Common myeloid progenitor, CD34-positive (primary cell): ENCODE results near the gene MATK.

Experiments used
- CTCF ChIA-PET: fragments of 350-600 bp; sonication (Branson Sonifier 250); formaldehyde crosslinking; loops from one replicate; lab custom pipeline; 2021; ENCODE audit warnings: antibody characterized with exemption; lab: Charles Lee
- POLR2A ChIA-PET: fragments of 350-600 bp; sonication (Branson Sonifier 250); formaldehyde crosslinking; loops from one replicate; lab custom pipeline; 2021; ENCODE audit warnings: antibody characterized with exemption; lab: Charles Lee
- DNase-seq, 3 donors: peaks; one replicate each; pipeline versions ENCODE4 v3.0.0 to v3.0.0-alpha.2; 2013
- H3K27ac ChIP-seq, 2 experiments: 1 replicate in 1 of 2; 2 replicates in 1 of 2; pipeline ENCODE4 v1.7.0; 2013; ENCODE audit warnings: inconsistent platforms in 2 of 2, low read length in 2 of 2, mild to moderate bottlenecking in 2 of 2, low read depth in 1 of 2, moderate library complexity in 1 of 2; ENCODE audit not compliant: severe bottlenecking in 2 of 2, insufficient read depth in 1 of 2, poor library complexity in 1 of 2
- H3K27me3 ChIP-seq, 5 experiments: replicated peaks in 2 of 5; 1 replicate in 3 of 5; 2 replicates in 2 of 5; pipeline versions ENCODE4 v1.6.1 to v1.7.0; 2013; ENCODE audit warnings: low read length in 4 of 5, mild to moderate bottlenecking in 2 of 5, moderate library complexity in 2 of 5, inconsistent platforms in 1 of 5; ENCODE audit not compliant: insufficient read depth in 5 of 5, control insufficient read depth in 4 of 5
- H3K36me3 ChIP-seq, 4 experiments: 1 replicate in 2 of 4; 2 replicates in 2 of 4; pipeline versions ENCODE4 v1.6.1 to v1.7.0; 2013; ENCODE audit warnings: low read length in 3 of 4, control low read depth in 1 of 4, mild to moderate bottlenecking in 1 of 4; ENCODE audit not compliant: control insufficient read depth in 4 of 4, insufficient read depth in 4 of 4
- H3K4me1 ChIP-seq, 4 experiments: 1 replicate in 3 of 4; 2 replicates in 1 of 4; pipeline versions ENCODE4 v1.6.1 to v1.7.1; 2013; ENCODE audit warnings: low read length in 3 of 4, mild to moderate bottlenecking in 3 of 4, control low read depth in 1 of 4, inconsistent platforms in 1 of 4, moderate library complexity in 1 of 4; ENCODE audit not compliant: control insufficient read depth in 4 of 4, insufficient read depth in 4 of 4; ENCODE audit errors: control extremely low read depth in 1 of 4
- H3K4me3 ChIP-seq, 7 experiments: 1 replicate in 4 of 7; 2 replicates in 3 of 7; pipeline versions ENCODE4 v1.5.1 to v1.7.0; 2013; ENCODE audit warnings: mild to moderate bottlenecking in 7 of 7, low read length in 6 of 7, moderate library complexity in 6 of 7, inconsistent platforms in 2 of 7, low read depth in 2 of 7, control low read depth in 1 of 7; ENCODE audit not compliant: insufficient read depth in 4 of 7, control insufficient read depth in 1 of 7; ENCODE audit errors: extremely low read depth in 1 of 7
- H3K9me3 ChIP-seq, 5 experiments: 1 replicate in 4 of 5; 2 replicates in 1 of 5; pipeline versions ENCODE4 v1.6.1 to v1.7.1; 2013; ENCODE audit warnings: low read length in 4 of 5, mild to moderate bottlenecking in 2 of 5, inconsistent platforms in 1 of 5, low read depth in 1 of 5, moderate library complexity in 1 of 5; ENCODE audit not compliant: control insufficient read depth in 4 of 5, insufficient read depth in 2 of 5; ENCODE audit errors: control extremely low read depth in 1 of 5
- WGBS: methylation state at CpG from one replicate; pipeline ENCODE4 v1.1.5; 2013; ENCODE audit not compliant: insufficient coverage; 5-methylcytosine and 5-hydroxymethylcytosine counted together

MATK gene

GRCh38 chr19:3822683-3823349, 36.6 kb upstream of the MATK start:
- Histone ChIP-seq H3K9me3 (no peaks in the 10 kb centered on the region), H3K4me3 (no peak overlapping the region), H3K36me3 (no peaks in the 10 kb centered on the region), H3K4me1 (peaks cover 0 to 33% (median 10%) of the 10 kb centered on the region in 4 experiments), H3K27me3 (no peaks in the 10 kb centered on the region), H3K27ac (no peak overlapping the region)
- ChIA-PET CTCF (interaction anchor here (1.0 to 2.4 kb wide), 13 partner anchors 9 to 112 kb away, joined by 3 to 17 read pairs (median 5); partner anchors contain the start of gene MRPL54), POLR2A (interaction anchor here (0.6 to 1.1 kb wide), 2 partner anchors 10 to 60 kb away, joined by 3 read pairs; partner anchors contain the start of gene MRPL54)
- no peak for DNase-seq
- WGBS, result 95% methylated on average over 23 of the region's 26 CpGs

DNA sequence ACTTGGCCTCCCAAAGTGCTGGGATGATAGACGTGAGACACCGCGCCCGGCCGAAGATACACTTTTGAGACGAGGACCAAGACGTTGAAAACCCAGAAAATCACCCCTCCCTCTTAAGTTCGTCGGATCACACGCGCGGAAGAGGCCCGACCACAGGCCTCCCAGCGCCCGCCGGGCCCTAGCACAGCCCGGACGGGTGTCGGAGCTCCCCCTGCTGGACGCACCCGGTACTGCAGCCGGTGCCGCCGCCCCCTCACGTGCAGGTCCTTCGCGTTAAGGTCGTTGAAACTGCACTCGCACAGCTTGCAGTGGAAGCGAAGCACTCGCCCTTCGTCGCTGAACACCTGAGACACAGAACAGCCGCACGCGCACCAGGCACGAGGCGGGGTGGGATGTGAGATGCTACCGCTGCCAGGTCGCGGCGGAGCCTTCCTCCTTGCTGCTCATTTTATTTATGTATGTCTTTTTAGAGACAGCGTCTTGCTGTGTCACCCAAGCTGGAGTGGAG, 35.7 kb upstream of the MATK start:
- Histone ChIP-seq H3K9me3 (no peaks in the 10 kb centered on the region), H3K36me3 (no peaks in the 10 kb centered on the region), H3K27ac (no peak overlapping the region), H3K4me3 (peak overlapping the region in 1 of 7 experiments; percentile 23), H3K27me3 (no peaks in the 10 kb centered on the region), H3K4me1 (peaks cover 0 to 34% (median 10%) of the 10 kb centered on the region in 4 experiments)
- 6% methylated on average over 37 of the region's 43 CpGs for WGBS
- ChIA-PET POLR2A (interaction anchor here (0.6 to 1.1 kb wide), 2 partner anchors 11 to 59 kb away, joined by 3 read pairs; partner anchors contain the start of gene MRPL54), CTCF (interaction anchor here (1.0 to 2.4 kb wide), 14 partner anchors 10 to 111 kb away, joined by 3 to 17 read pairs (median 4); partner anchors contain the start of gene MRPL54)
- peak; percentile 85 to 91 (median 89) for DNase-seq

GRCh38 chr19:3821156-3821555, 35.0 kb upstream of the MATK start:
- Histone ChIP-seq H3K27ac (no peak overlapping the region), H3K27me3 (no peaks in the 10 kb centered on the region), H3K9me3 (no peaks in the 10 kb centered on the region), H3K36me3 (no peaks in the 10 kb centered on the region), H3K4me1 (peaks cover 0 to 34% (median 10%) of the 10 kb centered on the region in 4 experiments), H3K4me3 (no peak overlapping the region)
- ChIA-PET CTCF (interaction anchor here (1.0 to 2.4 kb wide), 5 partner anchors 9 to 106 kb away, joined by 3 to 17 read pairs (median 3); no protein-coding TSS in a partner anchor), POLR2A (no interaction called here)
- DNase-seq, result no peak
- WGBS, result 98% methylated on average over 23 of the region's 23 CpGs

DNA sequence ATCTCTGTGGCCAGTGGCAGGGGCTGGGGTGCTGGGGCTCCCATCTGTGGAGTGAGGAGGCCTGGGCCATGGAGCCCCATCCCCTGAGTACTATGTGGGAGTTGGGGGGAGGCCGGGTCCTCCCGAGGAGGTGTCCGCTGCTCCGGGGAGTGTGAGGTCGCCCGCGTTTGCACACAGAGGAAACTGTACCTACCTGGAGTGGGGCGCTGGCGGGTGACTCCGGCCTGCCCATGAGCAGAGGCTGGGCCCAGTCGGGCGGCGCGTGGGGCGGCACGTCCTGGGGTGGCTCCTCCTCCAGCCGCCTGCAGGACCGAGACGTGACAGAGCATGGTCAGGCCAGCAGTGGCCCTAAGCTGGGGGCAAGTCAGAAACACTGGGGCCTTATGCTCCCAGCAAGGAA, 33.8 kb upstream of the MATK start:
- H3K9me3 ChIP-seq, result no peaks in the 10 kb centered on the region
- ChIA-PET CTCF (interaction anchor here (1.6 to 2.5 kb wide), 2 partner anchors 29 to 57 kb away, joined by 3 to 11 read pairs; partner anchors contain the start of gene MRPL54), POLR2A (no interaction called here)
- no peaks in the 10 kb centered on the region for H3K27me3 ChIP-seq
- H3K36me3 ChIP-seq, result no peaks in the 10 kb centered on the region
- DNase-seq, result no peak
- H3K4me3 ChIP-seq, result no peak overlapping the region
- H3K4me1 ChIP-seq, result peaks cover 0 to 34% (median 10%) of the 10 kb centered on the region in 4 experiments
- 89% methylated on average over 14 of the region's 19 CpGs for WGBS
- H3K27ac ChIP-seq, result no peak overlapping the region

DNA sequence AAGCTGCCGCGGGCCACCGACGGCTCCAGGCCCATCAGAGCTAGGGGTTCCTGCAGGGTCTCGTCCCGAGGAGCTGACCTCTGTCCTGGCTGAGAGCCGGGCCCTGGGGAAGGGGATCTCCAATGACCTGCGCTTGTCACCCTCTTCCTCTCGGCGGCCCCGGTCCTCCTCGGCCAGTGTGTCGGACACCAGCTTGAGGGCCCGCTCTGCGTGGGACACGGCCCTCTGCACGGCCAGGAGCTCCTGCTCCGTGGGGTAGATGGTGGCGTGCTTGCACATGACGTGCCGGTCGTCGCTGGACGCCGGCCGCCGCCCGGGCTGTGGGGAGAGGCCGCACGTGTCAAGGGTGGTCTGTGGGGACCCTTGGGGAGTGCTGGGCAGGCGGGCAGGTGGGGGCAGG, 32.7 kb upstream of the MATK start:
- H3K4me1 ChIP-seq, result peaks cover 0 to 35% (median 11%) of the 10 kb centered on the region in 4 experiments
- H3K36me3 ChIP-seq, result no peaks in the 10 kb centered on the region
- H3K4me3 ChIP-seq, result peak overlapping the region in 1 of 7 experiments; percentile 39
- 71% methylated on average over 24 of the region's 31 CpGs for WGBS
- no peak for DNase-seq
- no peaks in the 10 kb centered on the region for H3K27me3 ChIP-seq
- POLR2A ChIA-PET, result interaction anchor here (0.7 kb wide), 1 partner anchor 1640 kb away, joined by 3 read pairs; no protein-coding TSS in a partner anchor
- H3K9me3 ChIP-seq, result no peaks in the 10 kb centered on the region
- H3K27ac ChIP-seq, result no peak overlapping the region
- CTCF ChIA-PET, result interaction anchor here (0.6 to 2.5 kb wide), 13 partner anchors 10 to 157 kb away, joined by 3 to 11 read pairs (median 4); partner anchors contain the start of gene MRPL54

DNA sequence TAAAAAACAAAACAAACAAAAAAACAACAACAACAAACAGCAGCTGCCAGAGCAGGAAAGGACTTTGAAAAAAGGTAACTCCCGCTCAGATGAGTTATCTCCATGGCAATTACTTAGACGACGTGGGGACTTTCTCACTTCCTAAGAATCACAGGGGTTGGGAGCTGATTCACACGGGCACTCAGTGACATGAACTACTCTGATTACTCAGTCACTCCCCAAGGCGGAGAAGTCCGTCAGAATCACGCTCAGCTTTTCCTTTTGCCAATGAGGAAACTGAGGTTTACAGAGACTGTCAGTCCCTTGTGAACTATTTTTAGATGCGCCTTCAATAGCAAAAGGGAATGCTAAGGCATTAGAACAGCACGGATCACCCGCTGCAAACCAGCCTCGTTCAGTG, 32.3 kb upstream of the MATK start:
- peak; percentile 23 to 68 (median 63) for DNase-seq
- H3K27me3 ChIP-seq, result no peaks in the 10 kb centered on the region
- ChIA-PET CTCF (interaction anchor here (0.6 to 2.5 kb wide), 14 partner anchors 9 to 157 kb away, joined by 3 to 11 read pairs (median 4); partner anchors contain the start of genes MATK and MRPL54), POLR2A (no interaction called here)
- H3K36me3 ChIP-seq, result no peaks in the 10 kb centered on the region
- H3K9me3 ChIP-seq, result no peaks in the 10 kb centered on the region
- peaks cover 0 to 39% (median 15%) of the 10 kb centered on the region in 4 experiments for H3K4me1 ChIP-seq
- WGBS, result 11% methylated on average over 9 of the region's 11 CpGs
- peak overlapping the region in 1 of 7 experiments; percentile 39 for H3K4me3 ChIP-seq
- H3K27ac ChIP-seq, result no peak overlapping the region
